GM21529 (cell line): ENCODE data around the gene ADAMTS1.
"Not testable (repeated sequence)": the region's sequence is repeated elsewhere in the genome, so short reads cannot be mapped to it uniquely, and the experiment has no call there.

Experiments used
- ATAC-seq: cut with Tn5 transposase; IDR thresholded peaks from one replicate; pipeline ENCODE4 v1.9.1; 2021; ENCODE audit not compliant: unreplicated experiment

Gene ADAMTS1

GRCh38 chr21:26845066-26845758 is at the start of gene ADAMTS1:
ADAMTS1 (minus strand) TSS chr21:26845409; CDS start chr21:26844954, 455 bp downstream.
- no peak for ATAC-seq

- no peak for ATAC-seq
Measured at GRCh38 chr21:26892151-26892550, 46.9 kb upstream of the ADAMTS1 start.

GRCh38 chr21:26888931-26889330 is 43.7 kb upstream of the ADAMTS1 start:
- ATAC-seq = no peak

- no peak for ATAC-seq
Measured at GRCh38 chr21:26888256-26888655, 43.0 kb upstream of the ADAMTS1 start.

- no peak for ATAC-seq
Measured at GRCh38 chr21:26887251-26887650, 42.0 kb upstream of the ADAMTS1 start.

- no peak for ATAC-seq
Measured at GRCh38 chr21:26884436-26884835, 39.2 kb upstream of the ADAMTS1 start.

GRCh38 chr21:26883768-26884167 is 38.6 kb upstream of the ADAMTS1 start:
- no peak for ATAC-seq

- no peak for ATAC-seq
Measured at GRCh38 chr21:26881504-26882228, 36.5 kb upstream of the ADAMTS1 start.

GRCh38 chr21:26877018-26877417 is 31.8 kb upstream of the ADAMTS1 start:
- no peak for ATAC-seq

- ATAC-seq = no peak
Measured at GRCh38 chr21:26874347-26874746, 29.1 kb upstream of the ADAMTS1 start.

- no peak for ATAC-seq
Measured at GRCh38 chr21:26865857-26866256, 20.6 kb upstream of the ADAMTS1 start.

GRCh38 chr21:26856871-26857350 is 11.7 kb upstream of the ADAMTS1 start:
- ATAC-seq = not testable (repeated sequence)

GRCh38 chr21:26854695-26855094 is 9.5 kb upstream of the ADAMTS1 start:
- not testable (repeated sequence) for ATAC-seq

GRCh38 chr21:26852423-26852822 is 7.2 kb upstream of the ADAMTS1 start:
- ATAC-seq = no peak

GRCh38 chr21:26851109-26851944 is 6.1 kb upstream of the ADAMTS1 start:
- no peak for ATAC-seq

- ATAC-seq = peak; percentile 47
Measured at GRCh38 chr21:26850116-26850643, 5.0 kb upstream of the ADAMTS1 start.

GRCh38 chr21:26849428-26850115 is 4.4 kb upstream of the ADAMTS1 start:
- no peak for ATAC-seq

- ATAC-seq = no peak
Measured at GRCh38 chr21:26847921-26848320, 2.7 kb upstream of the ADAMTS1 start.

GRCh38 chr21:26847002-26847401 is 1.8 kb upstream of the ADAMTS1 start:
- no peak for ATAC-seq
